8988T (cell line): ENCODE results near the gene PTPRD.

Source experiments
- DNase-seq: peaks from one replicate; pipeline ENCODE4 v3.0.0; 2011

Gene PTPRD

DNA sequence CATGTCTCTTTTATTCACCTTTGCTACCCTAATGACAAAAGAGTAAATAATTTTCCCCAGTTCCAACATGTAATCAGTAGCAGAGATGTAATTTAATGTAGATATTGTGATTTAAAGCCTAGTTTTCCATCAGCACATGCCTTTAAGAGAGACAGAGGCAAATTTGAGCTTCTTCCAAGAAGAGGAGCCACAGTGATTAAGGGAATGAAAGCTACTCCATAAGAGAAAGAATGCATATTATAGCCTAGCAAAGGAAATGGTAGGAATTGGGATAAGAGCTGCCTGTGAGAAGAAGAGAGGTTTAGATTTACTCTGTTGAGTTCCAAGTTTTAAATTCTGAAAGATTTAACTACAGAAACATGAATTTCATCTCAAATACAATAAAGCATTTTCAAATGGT, 2222.2 kb downstream of the PTPRD start:
- no peak for DNase-seq

DNA sequence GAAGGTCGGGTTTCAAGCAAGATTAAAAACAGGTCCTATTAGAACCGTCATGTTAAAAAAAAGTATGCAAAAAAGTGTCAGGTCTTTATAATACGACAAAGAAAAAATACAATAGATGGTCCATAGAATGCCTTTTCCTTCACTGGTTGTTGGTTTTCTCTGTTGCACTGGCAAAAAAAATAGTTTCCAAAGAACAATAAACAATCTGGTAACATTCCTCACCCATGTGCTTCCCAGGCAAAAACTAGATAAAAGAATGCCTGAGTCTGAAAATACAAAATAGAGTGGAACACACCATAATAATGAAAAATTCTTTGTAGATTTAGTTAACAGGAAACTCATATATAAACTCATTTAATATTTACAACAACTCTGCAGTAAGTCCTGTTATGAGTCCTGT, 2223.3 kb downstream of the PTPRD start:
- no peak for DNase-seq

DNA sequence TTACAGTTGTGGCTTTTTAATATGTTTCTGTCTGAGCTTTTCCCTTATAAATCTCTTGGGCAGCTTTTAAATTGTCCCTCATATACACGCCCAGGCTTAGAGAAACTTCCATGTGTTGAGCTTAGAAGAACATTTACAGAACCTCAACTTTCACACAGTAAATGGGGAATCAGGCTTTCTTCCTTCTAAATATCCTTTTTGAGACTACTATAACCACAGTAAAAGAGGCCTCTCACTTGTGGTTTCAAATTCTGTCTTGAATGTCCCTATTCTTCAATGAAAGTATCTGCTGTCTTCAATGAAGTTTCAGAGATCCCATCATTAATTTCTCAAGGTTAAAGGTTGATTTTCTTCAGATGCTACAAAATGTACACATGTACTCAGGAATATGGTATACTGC, 2224.7 kb downstream of the PTPRD start:
- no peak for DNase-seq

DNA sequence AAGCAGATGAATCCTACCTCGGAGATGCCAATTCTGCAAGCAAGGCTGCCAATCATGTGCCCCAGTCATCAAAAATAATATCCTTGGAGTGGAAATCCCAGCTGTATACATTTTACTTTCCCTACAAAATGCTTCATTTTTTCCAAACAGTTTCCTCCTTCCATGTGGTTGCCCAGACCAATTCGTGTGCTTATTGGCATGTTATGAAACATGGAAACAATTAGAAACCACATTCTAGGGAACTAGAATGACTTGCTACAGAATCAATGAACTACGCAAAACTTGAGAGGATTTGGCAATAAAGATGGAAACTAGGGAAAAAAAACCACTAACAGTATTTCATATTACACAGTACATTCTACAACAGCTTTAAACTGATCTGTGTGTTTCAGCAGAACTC, 2228.7 kb downstream of the PTPRD start:
- no peak for DNase-seq

DNA sequence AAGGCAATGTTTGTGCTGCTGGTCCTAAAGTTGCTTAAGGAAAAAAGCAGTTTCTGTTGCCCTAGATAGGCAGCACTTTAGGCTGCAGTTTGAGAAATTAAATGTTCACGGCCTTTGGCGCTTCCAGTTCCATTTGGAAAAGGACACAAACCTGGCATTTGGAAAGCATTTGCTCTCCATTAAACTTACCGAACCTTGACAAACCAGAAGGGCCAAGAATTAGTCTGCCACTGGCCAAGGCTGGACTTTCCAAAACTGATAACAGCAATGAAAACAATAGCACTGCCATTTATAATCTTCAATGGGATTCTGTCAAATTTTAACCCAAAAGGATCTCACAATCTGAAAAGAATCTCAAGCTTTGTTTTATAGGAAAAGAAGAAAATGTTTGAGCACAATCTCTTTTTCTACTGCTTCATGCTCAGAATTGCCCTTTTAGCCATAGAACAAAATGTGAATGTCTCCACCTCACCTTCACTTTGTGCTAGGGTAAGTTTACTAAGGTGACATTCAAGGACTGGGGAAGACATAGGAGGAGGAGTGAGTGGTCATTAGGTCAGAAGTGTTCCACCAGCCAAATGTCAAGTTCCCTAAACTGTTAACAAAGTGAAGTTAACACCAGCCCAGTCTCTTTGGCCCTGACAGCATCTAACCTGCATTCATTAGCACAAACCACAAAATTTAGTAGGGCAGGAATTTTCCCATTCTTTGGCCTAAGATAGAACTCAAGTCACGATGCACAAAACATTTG, 2229.8 kb downstream of the PTPRD start:
- DNase-seq, result no peak

DNA sequence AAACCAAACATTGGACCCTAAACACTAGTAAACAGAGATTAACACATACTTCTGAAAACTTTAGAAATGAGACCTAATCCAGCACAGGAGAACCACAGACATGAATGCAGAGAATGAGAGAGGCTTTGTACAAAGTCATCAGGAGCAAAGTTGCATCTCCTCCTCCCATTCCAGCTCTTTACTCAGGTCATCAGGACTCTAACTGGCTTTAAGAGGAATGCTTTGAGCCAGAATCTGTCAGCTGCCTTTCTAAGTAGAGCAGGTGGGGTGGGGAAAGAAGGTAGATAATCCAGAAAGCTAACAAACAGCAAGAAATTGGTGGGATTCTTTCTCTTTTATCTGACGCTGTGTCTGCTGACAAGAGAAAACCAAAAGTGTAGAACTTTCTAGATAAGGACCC, 2230.5 kb downstream of the PTPRD start:
- no peak for DNase-seq

DNA sequence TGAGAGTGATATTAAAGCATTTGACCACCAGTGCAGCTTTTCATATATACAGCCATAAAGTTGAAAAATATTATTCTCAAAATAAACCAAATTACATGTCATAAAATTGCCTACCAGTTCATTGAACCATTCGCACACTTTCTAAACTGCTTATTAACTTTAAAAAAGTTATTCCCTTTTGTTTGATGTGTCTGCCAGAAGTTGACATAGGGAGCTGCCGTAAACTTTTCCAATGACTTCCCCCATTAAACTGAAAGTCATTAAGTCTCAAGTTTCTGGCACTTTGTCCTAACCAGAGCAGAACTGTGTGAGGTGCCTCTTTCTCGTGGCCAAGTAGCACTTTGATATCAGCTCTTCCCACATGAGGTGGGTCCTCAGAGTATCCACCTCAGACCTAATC, 2231.2 kb downstream of the PTPRD start:
- DNase-seq, result no peak

DNA sequence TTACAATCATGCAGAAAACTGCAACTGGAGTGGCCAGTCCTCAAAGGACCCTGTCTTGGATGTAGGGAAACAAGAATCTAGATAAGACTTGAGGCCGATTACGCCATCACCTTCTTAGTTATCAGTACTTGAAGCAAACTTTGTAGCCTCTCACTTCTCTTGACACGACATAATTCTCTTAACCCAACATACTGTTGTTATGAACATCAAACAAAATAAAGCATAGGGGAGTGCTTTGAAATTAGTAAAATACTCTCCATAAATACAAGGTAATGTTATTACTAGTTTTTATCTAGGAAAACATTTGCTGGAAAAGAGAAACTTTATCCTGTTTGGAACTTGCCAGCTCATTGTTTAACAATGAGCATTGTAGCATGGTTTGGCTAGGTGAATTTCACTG, 2238.3 kb downstream of the PTPRD start:
- no peak for DNase-seq

DNA sequence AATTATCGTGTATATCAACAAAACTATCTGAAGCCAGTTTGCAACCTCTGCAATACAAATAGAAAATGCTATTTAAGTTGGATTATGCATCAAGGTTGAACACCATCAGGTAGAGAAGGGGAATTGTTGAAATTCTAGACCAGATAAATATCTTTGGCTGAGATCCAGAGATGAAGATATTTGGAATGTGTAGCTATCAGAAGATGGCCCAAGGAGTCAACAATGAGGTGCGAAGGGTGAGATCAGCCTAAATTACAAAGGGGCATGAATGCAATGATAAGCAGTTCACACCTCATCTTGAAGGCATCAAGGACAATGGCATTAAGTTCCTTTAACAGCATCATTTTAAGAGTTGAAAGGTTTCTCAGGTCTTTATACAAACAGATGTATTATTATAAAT, 2241.1 kb downstream of the PTPRD start:
- no peak for DNase-seq

DNA sequence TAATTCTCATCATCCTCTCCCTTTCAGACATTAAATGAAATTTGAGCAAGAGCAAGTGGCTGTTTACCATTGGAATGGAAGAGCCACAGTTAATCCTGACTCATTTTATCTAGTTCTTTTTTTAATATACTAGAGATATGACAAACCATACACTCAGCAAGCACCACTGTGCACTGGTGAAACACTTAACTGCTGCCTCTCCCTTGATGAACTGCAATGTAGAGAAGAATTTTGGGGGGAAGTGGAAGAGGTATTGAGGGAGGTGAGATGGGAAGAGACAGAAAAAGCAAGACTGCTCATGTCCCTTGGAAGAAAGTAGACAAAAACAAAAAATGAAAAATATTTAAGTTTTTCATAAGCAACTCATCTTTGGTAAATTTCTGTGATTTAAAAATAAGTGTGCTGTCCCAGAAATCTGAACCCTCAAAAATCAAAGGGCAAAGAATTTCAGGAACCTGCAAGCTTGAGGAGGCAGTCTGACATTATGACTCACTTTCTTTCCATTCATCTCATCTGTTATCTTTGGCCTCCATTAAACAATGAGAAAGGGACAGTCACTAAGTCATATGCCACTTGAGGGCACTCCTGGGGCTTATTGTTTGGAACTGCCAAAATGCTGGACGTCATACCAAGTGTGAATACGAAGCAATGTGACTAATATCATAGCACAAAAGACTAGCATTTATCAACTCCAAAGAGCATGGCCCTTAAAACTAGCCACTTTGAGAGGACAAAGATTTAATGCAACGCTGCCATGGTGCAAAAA, 2246.5 kb downstream of the PTPRD start:
- DNase-seq, result no peak

DNA sequence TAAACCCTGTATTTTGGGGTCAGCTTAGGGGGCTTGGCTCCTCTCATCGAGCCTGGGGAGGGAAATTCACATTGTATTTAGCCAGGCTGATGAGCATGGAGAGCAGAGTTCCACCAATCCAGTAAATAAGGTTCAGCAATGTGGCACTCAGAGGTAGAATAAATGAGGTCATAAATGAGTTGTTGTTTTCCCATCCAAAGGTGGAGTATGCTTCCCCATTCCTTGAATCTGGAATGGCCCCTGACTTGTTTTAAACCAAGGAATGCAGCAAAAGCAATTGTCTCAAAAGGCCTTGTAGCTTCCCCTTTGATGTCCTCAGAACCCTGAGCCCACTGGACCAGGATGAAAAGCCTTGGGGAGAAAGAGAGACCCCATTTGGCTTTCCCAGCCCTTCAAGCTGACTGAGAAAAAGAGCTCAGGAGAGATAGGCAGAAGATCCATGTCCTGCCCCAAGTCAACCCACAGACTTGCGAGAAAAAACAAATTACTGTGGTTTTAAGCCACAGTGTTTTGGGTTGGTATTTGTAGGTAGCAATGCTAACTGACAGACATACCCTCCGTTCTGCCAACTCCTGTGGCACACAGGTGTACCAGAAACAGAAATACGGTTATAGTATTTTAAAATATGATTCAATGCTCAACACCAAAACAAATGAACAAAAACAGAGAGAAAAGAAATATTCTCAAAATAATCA, 2247.2 kb downstream of the PTPRD start:
- DNase-seq, result no peak

DNA sequence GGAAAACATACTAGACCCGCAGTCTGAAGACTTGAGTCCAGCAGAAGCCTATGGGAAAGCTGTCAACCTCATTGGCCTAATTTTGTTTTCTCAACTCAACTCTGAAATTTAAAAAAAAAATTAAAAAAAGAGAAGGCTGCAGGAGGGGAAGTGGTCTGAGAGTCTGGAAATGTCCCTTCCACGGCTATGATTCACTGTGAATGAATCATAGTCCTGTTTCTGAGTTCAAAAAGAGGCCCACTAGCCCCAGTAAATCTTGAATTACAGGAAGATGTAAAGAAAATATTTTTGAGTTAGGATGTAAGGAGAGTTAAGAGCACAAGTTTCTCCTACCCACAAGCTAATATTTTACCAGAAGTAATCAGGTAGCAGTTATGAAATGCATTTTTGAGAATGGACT, 2247.8 kb downstream of the PTPRD start:
- DNase-seq, result no peak

DNA sequence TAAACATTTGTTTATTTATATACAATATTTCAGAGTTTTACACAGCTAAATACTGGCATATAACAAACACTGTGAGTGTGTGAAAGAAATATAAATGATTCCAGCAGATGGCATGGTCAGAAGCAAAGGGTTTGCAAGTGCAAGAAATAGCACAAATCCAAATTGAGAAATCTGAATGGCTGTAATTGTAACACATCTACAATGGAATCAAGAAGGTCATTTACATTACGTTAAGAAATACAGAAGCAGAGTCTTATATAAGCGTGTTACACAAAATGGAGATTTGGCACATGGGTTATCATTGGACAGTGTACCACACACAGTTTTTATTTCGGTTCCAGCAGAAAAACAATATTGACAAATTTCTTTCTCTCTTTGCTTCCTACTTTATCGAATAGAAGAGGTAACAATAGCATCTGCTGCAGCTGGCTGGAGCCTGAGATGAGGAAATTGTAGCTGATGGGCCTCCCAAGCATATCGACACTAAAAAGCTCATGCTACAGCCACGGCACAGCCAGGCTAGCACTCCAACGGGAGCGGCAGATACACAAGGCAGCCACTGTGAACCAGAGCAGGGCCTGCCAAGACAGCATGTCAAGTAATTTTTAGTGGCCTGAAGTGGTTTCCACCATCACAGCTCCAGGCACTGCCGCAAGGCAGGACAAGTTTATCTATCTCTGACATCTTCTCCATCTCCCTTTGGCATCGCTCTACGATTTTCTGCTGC, 2248.6 kb downstream of the PTPRD start:
- no peak for DNase-seq

DNA sequence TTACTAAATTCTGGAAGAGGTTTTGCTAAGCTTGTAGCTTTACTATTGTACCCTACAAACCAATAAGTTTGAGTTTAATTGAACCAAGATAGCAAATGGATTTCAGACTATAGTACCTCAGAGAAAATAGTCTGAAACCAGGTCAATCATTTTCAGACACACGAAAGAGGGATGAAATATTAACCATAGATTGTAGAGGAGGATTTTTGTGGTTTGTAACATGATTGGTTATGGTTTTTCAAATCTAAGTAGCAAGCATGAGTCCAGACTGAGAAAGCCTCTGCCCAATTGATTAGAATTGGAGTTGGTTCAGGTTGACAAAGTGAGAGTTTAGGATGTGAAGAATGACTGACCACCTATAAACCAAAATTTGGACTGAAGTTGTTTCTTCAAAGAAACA, 2250.6 kb downstream of the PTPRD start:
- no peak for DNase-seq

DNA sequence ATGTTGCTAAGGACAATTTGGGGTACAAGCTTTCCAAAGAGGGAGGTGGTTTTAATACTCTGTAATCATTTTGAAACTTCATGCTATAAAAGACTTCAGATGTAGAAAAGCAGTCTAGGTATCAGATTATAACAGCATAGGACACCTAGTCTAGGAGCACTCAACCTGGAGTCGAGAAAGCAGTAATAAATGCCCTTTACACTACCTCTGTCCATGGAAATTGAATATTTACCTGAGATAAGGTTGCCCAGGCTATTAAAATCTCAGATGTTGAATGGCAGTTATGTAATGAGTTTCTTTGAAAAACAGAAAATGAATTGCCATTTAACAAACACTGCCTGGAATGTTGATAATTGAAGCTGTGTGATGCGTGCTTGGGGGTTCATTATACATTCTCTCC, 2251.4 kb downstream of the PTPRD start:
- no peak for DNase-seq

DNA sequence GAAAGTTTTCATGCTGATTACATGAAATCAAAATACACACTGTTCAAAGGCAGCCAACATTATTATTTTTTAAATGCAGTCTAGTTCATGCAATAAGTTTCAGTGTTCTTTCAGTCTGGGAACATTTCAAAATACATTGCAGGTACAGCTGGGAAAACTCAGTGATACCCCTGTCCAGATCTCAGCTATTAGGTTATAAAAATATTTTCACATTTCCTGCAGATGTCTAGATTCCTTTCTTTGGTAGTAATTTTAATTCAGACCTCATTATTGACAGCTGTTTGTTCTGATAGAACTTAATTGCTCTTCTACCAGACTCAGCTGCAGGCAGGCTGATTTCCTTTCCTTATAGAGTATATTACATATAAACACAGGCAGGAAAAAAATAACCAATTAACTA, 2256.4 kb downstream of the PTPRD start:
- DNase-seq, result no peak

DNA sequence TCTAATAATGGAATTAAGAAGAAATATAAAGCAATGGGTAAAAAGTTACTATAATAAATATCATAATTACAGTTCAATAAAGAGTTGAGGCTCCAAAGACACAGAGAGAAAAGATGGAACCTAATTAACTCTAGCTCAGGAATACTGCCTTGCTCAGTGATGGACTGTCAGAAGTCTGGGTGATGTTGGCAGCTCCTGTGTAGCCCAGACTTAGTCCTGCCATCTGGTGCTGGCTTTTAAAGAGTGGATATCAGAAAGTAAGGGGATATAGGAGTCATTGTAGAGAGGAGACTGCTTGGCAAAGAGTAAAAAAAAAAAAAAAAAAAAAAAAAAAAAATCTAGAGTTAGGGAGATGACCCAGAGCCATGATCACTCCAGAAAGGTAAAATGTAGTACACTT, 2261.4 kb downstream of the PTPRD start:
- no peak for DNase-seq

DNA sequence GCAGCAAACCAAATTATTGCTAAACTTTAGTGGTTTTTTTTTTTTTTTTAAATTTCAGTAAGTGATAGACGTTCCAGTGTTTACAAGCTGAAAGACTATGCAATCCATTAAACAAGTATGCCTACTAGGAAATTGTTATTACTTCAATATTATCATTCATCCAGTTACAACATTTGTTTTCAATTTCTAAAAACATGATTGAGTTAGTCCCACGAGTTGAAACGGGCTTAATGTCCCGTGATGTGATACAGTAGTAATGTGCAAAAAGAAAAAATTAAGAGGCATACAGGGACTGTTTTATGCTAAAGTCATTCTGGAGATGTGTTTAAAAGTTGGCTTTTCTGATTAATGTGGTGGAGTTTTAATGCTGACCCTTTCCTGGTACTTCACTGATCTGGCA, 2262.9 kb downstream of the PTPRD start:
- no peak for DNase-seq

DNA sequence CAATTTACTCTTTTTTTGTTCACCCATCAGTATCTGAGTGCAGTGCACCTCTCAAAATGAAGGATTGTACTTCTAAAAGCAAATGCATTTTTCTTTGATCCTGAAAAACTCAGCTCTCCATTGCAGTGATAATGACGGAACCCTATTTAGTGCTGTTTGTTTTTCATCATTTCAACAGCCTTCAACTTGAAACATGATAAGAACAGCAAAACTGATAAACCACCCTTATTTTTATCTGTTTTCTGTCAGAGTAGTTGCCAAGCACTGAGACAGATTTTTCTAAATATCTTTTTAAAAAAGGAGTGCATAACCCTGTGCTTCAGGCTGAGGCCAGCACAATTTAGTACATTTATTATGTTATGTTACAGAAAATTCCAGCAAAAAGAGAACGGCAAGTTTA, 2263.4 kb downstream of the PTPRD start:
- DNase-seq, result no peak

DNA sequence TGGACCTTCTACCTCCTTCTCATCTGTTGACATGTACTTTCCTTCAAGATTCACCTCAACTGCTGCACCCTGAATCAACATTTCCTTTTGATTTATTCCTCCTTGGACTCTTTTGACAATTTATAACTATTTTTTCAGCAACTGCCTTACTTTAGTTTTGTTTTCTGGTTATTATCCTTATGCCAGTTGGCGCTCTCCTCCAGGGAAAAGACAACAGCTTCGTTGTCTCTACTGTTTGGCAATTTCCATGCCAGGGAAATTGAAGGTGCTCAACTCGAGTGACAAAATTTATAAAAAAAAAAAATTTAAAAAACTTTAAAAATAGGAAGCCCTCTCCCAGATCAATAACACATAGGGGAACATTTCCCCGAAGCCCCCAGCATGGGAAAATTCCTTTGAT, 2264.0 kb downstream of the PTPRD start:
- no peak for DNase-seq

DNA sequence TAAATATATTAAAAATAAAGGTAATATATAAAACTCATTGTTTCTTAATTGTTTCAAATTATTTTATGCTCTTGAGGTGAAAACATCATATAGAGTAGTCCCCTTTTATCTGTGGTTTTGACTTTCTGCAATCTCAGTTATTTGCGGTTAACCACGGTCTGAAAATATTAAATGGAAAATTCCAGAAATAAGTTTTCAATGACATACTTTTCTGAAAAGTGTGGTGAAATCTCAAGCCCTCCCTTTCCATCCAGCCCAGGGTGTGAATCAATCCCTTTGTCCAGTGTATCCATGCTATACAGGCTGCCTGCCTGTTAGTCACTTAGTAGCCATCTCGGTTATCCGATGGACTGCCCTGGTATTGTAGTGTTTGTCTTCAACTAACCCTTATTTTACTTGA, 2266.5 kb downstream of the PTPRD start:
- no peak for DNase-seq

DNA sequence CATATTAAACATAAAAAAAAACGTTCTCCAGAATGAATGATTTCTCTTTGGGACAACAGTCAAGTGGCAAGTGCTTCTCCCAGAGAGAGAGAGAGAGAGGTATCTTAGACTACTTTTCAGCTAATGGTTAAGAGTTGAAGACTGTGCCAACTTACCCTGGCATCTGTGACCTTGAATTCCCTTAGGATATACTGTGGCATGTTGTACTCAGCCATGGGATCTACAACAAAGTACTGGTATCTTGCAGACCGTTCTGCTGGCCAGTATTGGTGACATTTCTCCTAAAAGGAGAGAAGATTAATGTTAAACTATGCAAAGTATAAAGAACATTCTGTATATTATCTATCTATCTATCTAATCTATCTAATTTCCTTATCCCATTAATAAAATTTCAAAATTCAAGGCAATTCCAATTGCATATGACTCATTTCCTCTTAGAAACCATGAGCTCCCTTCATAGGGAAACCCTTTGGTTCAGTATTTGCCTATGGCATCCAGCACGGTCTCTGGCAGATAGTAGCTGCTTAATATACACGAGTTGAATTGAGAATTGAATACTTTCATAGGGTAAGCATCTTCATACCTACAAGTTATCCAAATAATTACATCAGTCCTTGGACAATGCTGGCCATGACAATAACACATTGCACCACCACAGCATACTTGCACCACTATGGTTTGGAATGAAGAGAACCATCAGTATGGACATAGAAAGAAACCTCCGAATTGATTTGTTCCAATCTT, 2273.9 kb downstream of the PTPRD start:
- DNase-seq, result no peak
